Sigmoid colon (tissue), 4 donors: ENCODE measurements around the gene PCGF2.

ENCODE experiments used
- CTCF ChIP-seq, 4 experiments: fragments of 450-650 bp in 3 of 4; fragments of 200-600 bp in 1 of 4; IDR thresholded peaks; one replicate each; pipeline ENCODE4 v1.5.1; 2016 to 2019; ENCODE audit warnings: antibody characterized with exemption in 4 of 4, mild to moderate bottlenecking in 3 of 4, moderate library complexity in 2 of 4
- EP300 ChIP-seq, 4 donors: sonication (generic); formaldehyde crosslinking; IDR thresholded peaks; one replicate each; pipeline ENCODE4 v1.6.1; 2017; ENCODE audit warnings: antibody characterized with exemption in 4 of 4
- POLR2A ChIP-seq, 2 donors: fragments of 450-650 bp; IDR thresholded peaks; one replicate each; pipeline ENCODE4 v1.6.1; 2016; ENCODE audit warnings: antibody characterized with exemption in 2 of 2, mild to moderate bottlenecking in 2 of 2, moderate library complexity in 2 of 2
- POLR2AphosphoS5 ChIP-seq, 4 donors: sonication (generic); formaldehyde crosslinking; IDR thresholded peaks; one replicate each; pipeline ENCODE4 v1.6.1; 2017; ENCODE audit warnings: antibody characterized with exemption in 4 of 4

DNA sequence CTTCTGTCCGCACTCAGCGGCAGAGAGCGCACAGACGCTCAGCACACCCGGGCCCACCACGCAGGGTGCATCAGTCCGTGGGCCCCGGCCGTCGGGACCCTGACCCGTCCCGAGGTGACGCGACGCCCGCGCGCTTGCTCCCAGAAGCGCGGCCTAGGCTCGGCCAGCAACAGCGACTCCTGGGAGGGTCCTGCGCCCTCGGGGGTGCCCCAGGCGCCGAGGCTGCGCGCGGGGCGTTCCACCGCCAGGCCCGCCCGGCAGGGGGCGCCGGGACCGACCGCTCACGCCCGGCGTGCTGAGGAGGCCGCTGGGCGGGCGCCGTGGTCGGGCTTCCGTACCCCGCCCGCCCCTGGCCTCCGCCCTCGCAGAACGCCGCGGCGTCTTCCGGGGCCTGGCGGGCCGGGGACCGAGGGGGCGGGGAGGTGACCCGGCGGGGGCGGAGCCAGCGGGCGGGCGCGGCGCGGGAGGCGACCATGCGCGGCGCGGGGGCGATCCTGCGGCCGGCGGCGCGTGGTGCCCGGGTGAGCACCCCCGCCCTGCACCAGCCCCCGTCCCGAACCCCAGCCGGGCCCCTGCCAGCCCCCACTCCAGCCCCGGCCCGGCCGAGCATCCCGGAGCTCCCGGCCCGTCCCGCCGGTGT lies 18.1 kb downstream of the PCGF2 start, which contains the start of gene CISD3:
- TF ChIP-seq POLR2AphosphoS5 (IDR thresholded peaks at IDR 0.05) (peak in 2 of 4 donors; percentile 44 to 55), POLR2A (IDR thresholded peaks at IDR 0.05) (no peak), EP300 (IDR thresholded peaks at IDR 0.05) (no peak), CTCF (IDR thresholded peaks at IDR 0.05) (peak; percentile 30 to 71 (median 37))
